ENCODE measurements around the gene RHOB. TPM values are rescaled to one million over a fixed set of nuclear protein-coding genes. Genes with fewer than 3 reads are reported as not detected.

Gene RHOB
- total and polyA plus RNA-seq, 2 of the 13 experiments (the other 11 are each of a cell fraction or from before 2014, with no cell fraction given), result 192 to 268 TPM

DNA sequence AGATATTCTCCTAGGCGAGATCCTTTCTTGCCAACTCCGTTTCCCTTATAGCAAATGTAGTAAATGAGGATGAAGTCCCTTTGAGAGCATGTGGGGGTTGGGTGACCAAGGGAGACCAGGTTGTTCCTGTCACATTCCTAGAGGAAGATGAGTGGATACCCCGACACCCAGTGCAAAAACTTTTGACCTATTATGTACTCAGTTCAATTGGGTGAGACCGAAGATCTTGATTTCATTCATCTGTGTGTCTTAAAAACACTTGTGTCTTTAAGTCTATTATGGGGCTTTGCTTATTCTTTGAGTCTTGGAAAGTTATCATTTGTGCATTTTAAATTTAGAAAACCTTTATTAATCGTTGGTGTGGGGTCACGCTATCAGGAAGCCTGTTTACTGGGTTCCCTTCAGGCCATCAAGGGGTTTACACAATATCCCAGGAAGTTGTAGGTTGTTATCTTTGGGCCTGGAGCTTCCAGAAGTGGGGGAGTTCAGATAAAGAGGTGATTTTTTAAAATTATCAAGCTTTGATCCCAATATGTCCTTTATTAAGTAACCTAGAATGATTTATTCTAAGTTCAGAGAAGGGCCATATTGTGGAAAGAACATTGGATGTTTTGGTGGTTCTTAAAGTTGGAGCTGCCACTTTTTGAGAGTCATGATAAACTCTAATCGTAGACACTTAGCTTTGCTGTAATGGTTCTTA, 2.8 kb downstream of the RHOB start (continued):
- 0 out of 2 replicates have a peak, but pooled peaks have one; percentile 67 for TF ChIP-seq ZFP36L2 (CRISPR knock-in tag; IDR thresholded peaks at IDR 0.05)
- TF ChIP-seq, protein P1, sequence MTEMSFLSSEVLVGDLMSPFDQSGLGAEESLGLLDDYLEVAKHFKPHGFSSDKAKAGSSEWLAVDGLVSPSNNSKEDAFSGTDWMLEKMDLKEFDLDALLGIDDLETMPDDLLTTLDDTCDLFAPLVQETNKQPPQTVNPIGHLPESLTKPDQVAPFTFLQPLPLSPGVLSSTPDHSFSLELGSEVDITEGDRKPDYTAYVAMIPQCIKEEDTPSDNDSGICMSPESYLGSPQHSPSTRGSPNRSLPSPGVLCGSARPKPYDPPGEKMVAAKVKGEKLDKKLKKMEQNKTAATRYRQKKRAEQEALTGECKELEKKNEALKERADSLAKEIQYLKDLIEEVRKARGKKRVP (CRISPR knock-in tag; IDR thresholded peaks at IDR 0.05), result peak in 1 of 2 experiments; percentile 41; a peak in 1 of 4 replicates
- peak; percentile 17; the same call in 1 of the 2 replicates for TF ChIP-seq SOX5 (CRISPR knock-in tag; IDR thresholded peaks at IDR 0.05; ENCODE audit: borderline replicate concordance)
- TF ChIP-seq ZC3H13 (CRISPR knock-in tag; IDR thresholded peaks at IDR 0.05), result peak; percentile 99
- TF ChIP-seq REL (CRISPR knock-in tag; conservative IDR thresholded peaks at IDR 0.05), result no peak
- TF ChIP-seq SRY (CRISPR knock-in tag; IDR thresholded peaks at IDR 0.05), result no peak
- TF ChIP-seq ZNF143 (CRISPR knock-in tag; IDR thresholded peaks at IDR 0.05), result no peak
- no peak for TF ChIP-seq GATAD1 (CRISPR knock-in tag; IDR thresholded peaks at IDR 0.05)
- no peak for TF ChIP-seq MAFG (CRISPR knock-in tag; IDR thresholded peaks at IDR 0.05)
- TF ChIP-seq POLR2G (IDR thresholded peaks at IDR 0.05; ENCODE audit: low read depth, low read length), result peak; percentile 73
- no peak for TF ChIP-seq ZNF235 (CRISPR knock-in tag; IDR thresholded peaks at IDR 0.05; ENCODE audit: borderline replicate concordance)
- TF ChIP-seq ZSCAN21 (CRISPR knock-in tag; IDR thresholded peaks at IDR 0.05; ENCODE audit: borderline replicate concordance), result peak; percentile 37; the same call in 1 of the 2 replicates
- TF ChIP-seq, protein P2, sequence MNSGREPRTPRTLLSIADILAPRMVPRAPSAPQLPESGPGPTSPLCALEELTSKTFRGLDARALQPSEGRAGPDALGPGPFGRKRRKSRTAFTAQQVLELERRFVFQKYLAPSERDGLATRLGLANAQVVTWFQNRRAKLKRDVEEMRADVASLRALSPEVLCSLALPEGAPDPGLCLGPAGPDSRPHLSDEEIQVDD (CRISPR knock-in tag; IDR thresholded peaks at IDR 0.05; ENCODE audit: borderline replicate concordance), result no peak
- TF ChIP-seq ZNF569 (CRISPR knock-in tag; IDR thresholded peaks at IDR 0.05; ENCODE audit: borderline replicate concordance), result 0 out of 2 replicates have a peak, but pooled peaks have one; percentile 11
- TF ChIP-seq KLF15 (CRISPR knock-in tag; IDR thresholded peaks at IDR 0.05; ENCODE audit: borderline replicate concordance), result no peak
- TF ChIP-seq TRIM24 (CRISPR knock-in tag; IDR thresholded peaks at IDR 0.05), result no peak
- TF ChIP-seq ZKSCAN5 (CRISPR knock-in tag; IDR thresholded peaks at IDR 0.05), result no peak
- no peak for TF ChIP-seq ZNF75D (CRISPR knock-in tag; IDR thresholded peaks at IDR 0.05; ENCODE audit: borderline replicate concordance)
- peak; percentile 54 for TF ChIP-seq TGIF2 (CRISPR knock-in tag; IDR thresholded peaks at IDR 0.05)
- no peak for TF ChIP-seq WIZ (CRISPR knock-in tag; IDR thresholded peaks at IDR 0.05)
- peak; percentile 3; the same call in 1 of the 2 replicates for TF ChIP-seq MED1 (CRISPR knock-in tag; IDR thresholded peaks at IDR 0.05)
- TF ChIP-seq GABPA (IDR thresholded peaks at IDR 0.05; ENCODE audit: low read depth, low read length), result no peak
- no peak for TF ChIP-seq GABPA (CRISPR knock-in tag; IDR thresholded peaks at IDR 0.05; ENCODE audit: low read depth)
- no peak for TF ChIP-seq DMAP1 (CRISPR knock-in tag; IDR thresholded peaks at IDR 0.05)
- peak; percentile 34; the same call in 1 of the 2 replicates for TF ChIP-seq RARA (CRISPR knock-in tag; IDR thresholded peaks at IDR 0.05)
- no peak for TF ChIP-seq ZNF256 (CRISPR knock-in tag; conservative IDR thresholded peaks at IDR 0.05)
- peak; percentile 69 for TF ChIP-seq BCL6 (CRISPR knock-in tag; IDR thresholded peaks at IDR 0.05)
- no peak for TF ChIP-seq FOXK2 (IDR thresholded peaks at IDR 0.05)
- TF ChIP-seq, protein P3, sequence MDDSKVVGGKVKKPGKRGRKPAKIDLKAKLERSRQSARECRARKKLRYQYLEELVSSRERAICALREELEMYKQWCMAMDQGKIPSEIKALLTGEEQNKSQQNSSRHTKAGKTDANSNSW (CRISPR knock-in tag; IDR thresholded peaks at IDR 0.05; ENCODE audit: borderline replicate concordance), result no peak
- TF ChIP-seq HMGA1 (CRISPR knock-in tag; conservative IDR thresholded peaks at IDR 0.05), result no peak
- no peak for TF ChIP-seq MXD4 (CRISPR knock-in tag; IDR thresholded peaks at IDR 0.05)
- TF ChIP-seq ZBTB20 (CRISPR knock-in tag; IDR thresholded peaks at IDR 0.05; ENCODE audit: borderline replicate concordance, low read depth), result no peak
- no peak for TF ChIP-seq CBX5 (CRISPR knock-in tag; IDR thresholded peaks at IDR 0.05; ENCODE audit: borderline replicate concordance)
- no peak for TF ChIP-seq ZNF780A (CRISPR knock-in tag; IDR thresholded peaks at IDR 0.05)
